IPS DF 4.7 (cell line): ENCODE data around the gene PTPN11.
"Not testable (repeated sequence)": the region's sequence is repeated elsewhere in the genome, so short reads cannot be mapped to it uniquely, and the experiment has no call there.

Experiments used
- DNase-seq: peaks from one replicate; pipeline ENCODE4 v3.0.0-alpha.2; 2013; ENCODE audit warnings: low spot score; ENCODE audit errors: extremely low read depth

PTPN11 gene

GRCh38 chr12:112418608-112419296, at the start of gene PTPN11:
Gene PTPN11 (plus strand): TSS chr12:112418947. CDS start chr12:112419112, 165 bp downstream.
- no peak for DNase-seq

GRCh38 chr12:112370199-112370598, 48.5 kb upstream of the PTPN11 start:
- DNase-seq: no peak

- DNase-seq: no peak
Measured at GRCh38 chr12:112370868-112371510, 47.8 kb upstream of the PTPN11 start.

GRCh38 chr12:112374166-112374740, 44.5 kb upstream of the PTPN11 start:
- DNase-seq: no peak

- no peak for DNase-seq
Measured at GRCh38 chr12:112375105-112375504, 43.6 kb upstream of the PTPN11 start.

GRCh38 chr12:112380663-112381405, 37.9 kb upstream of the PTPN11 start:
- no peak for DNase-seq

- DNase-seq: no peak
Measured at GRCh38 chr12:112381406-112381882, 37.3 kb upstream of the PTPN11 start.

GRCh38 chr12:112381883-112382796, 36.6 kb upstream of the PTPN11 start, which contains the start of gene HECTD4:
Gene HECTD4 (minus strand): TSS chr12:112382431. CDS start chr12:112382128, 303 bp downstream.
- peak; percentile 53 for DNase-seq

- DNase-seq: no peak
Measured at GRCh38 chr12:112382866-112383265, 35.9 kb upstream of the PTPN11 start.

- no peak for DNase-seq
Measured at GRCh38 chr12:112386726-112387125, 32.0 kb upstream of the PTPN11 start.

- DNase-seq: no peak
Measured at GRCh38 chr12:112389228-112389627, 29.5 kb upstream of the PTPN11 start.

GRCh38 chr12:112389922-112390654, 28.7 kb upstream of the PTPN11 start:
- DNase-seq: not testable (repeated sequence)

- DNase-seq: no peak
Measured at GRCh38 chr12:112393328-112393727, 25.4 kb upstream of the PTPN11 start.

- DNase-seq: no peak
Measured at GRCh38 chr12:112401054-112401453, 17.7 kb upstream of the PTPN11 start.

- DNase-seq: no peak
Measured at GRCh38 chr12:112401903-112402498, 16.7 kb upstream of the PTPN11 start.

GRCh38 chr12:112406519-112407488, 11.9 kb upstream of the PTPN11 start:
- no peak for DNase-seq

- not testable (repeated sequence) for DNase-seq
Measured at GRCh38 chr12:112407683-112408082, 11.1 kb upstream of the PTPN11 start.

- DNase-seq: no peak
Measured at GRCh38 chr12:112408621-112409020, 10.1 kb upstream of the PTPN11 start.
